Erythroblast (primary cell): ENCODE measurements around the gene DDIT4L.

Experiments
- GATA1 ChIP-seq: IDR thresholded peaks from 2 replicates; pipeline ENCODE4 v1.6.1; 2011; ENCODE audit warnings: low read depth, mild to moderate bottlenecking, control low read depth, low read length, moderate library complexity
- POLR2A ChIP-seq: IDR thresholded peaks from 2 replicates; pipeline ENCODE4 v1.6.1; 2011; ENCODE audit warnings: mild to moderate bottlenecking, low read length

GRCh38 chr4:100166297-100167039 lies 23.8 kb downstream of the DDIT4L start:
- no peak for TF ChIP-seq POLR2A
- no peak for TF ChIP-seq GATA1
